OCI-LY7 (cell line): ENCODE measurements around the gene AFG1L. TPM values are rescaled to one million over a fixed set of nuclear protein-coding genes. Genes with fewer than 3 reads are reported as not detected.

Experiments used
- BruUV-seq: library from RNA; stranded (reverse); fragments of 400-500 nt; replicated peaks from 2 replicates; lab custom pipeline; 2021; lab: Mats Ljungman, UMichigan
- CTCF ChIA-PET: fragments of 300-600 bp; sonication (Branson Sonifier 250); formaldehyde crosslinking; loops from one replicate; lab custom pipeline; 2022; ENCODE audit warnings: antibody characterized with exemption; ENCODE audit not compliant: unreplicated experiment; lab: Charles Lee
- POLR2A ChIA-PET: fragments of 300-600 bp; sonication (Branson Sonifier 250); formaldehyde crosslinking; loops from one replicate; lab custom pipeline; 2022; ENCODE audit warnings: antibody characterized with exemption; lab: Charles Lee
- DNase-seq: peaks from one replicate; pipeline ENCODE4 v3.0.0-alpha.2; 2015; ENCODE audit warnings: low spot score
- H2AFZ ChIP-seq: fragments of 200-600 bp; sonication (generic), shearing (Covaris generic); 2 replicates; pipeline ENCODE4 v1.6.1; 2014; ENCODE audit warnings: mild to moderate bottlenecking, antibody characterized with exemption, low read length, moderate library complexity
- H3K27ac ChIP-seq: fragments of 200-600 bp; sonication (generic); 2 replicates; pipeline ENCODE4 v1.5.1; 2014; ENCODE audit warnings: mixed run types, low read depth, mild to moderate bottlenecking, moderate library complexity, low read length, inconsistent platforms; ENCODE audit not compliant: poor library complexity, severe bottlenecking
- H3K36me3 ChIP-seq: fragments of 200-600 bp; sonication (generic); 2 replicates; pipeline ENCODE4 v1.6.1; 2014; ENCODE audit warnings: mild to moderate bottlenecking, antibody characterized with exemption, low read length, moderate library complexity, mixed read lengths; ENCODE audit not compliant: insufficient read depth
- H3K4me1 ChIP-seq: fragments of 200-600 bp; sonication (generic); 2 replicates; pipeline ENCODE4 v1.5.1; 2014; ENCODE audit warnings: mild to moderate bottlenecking, low read length; ENCODE audit not compliant: insufficient read depth, poor library complexity, severe bottlenecking
- H3K4me2 ChIP-seq: fragments of 200-600 bp; sonication (generic); 2 replicates; pipeline ENCODE4 v1.6.1; 2014; ENCODE audit warnings: mild to moderate bottlenecking, low read length
- H3K4me3 ChIP-seq: fragments of 200-600 bp; sonication (generic); 2 replicates; pipeline ENCODE4 v1.5.1; 2014; ENCODE audit warnings: mild to moderate bottlenecking, low read depth, low read length; ENCODE audit not compliant: poor library complexity, severe bottlenecking
- H3K79me2 ChIP-seq: fragments of 200-600 bp; sonication (generic); 2 replicates; pipeline ENCODE4 v1.6.1; 2016; ENCODE audit warnings: low read depth, mild to moderate bottlenecking, low read length, moderate library complexity, mixed read lengths; ENCODE audit not compliant: insufficient read depth
- H3K9me2 ChIP-seq: fragments of 200-600 bp; sonication (generic); 2 replicates; pipeline ENCODE4 v1.6.1; 2016; ENCODE audit warnings: mild to moderate bottlenecking, low read length, mixed read lengths; ENCODE audit not compliant: insufficient read depth
- H3K9me3 ChIP-seq: fragments of 200-600 bp; sonication (generic); 2 replicates; pipeline ENCODE4 v1.6.1; 2014; ENCODE audit warnings: mild to moderate bottlenecking, mixed run types, low read length, mixed read lengths
- H4K20me1 ChIP-seq: fragments of 200-600 bp; sonication (generic); 2 replicates; pipeline ENCODE4 v1.6.1; 2014; ENCODE audit warnings: mild to moderate bottlenecking, antibody characterized with exemption, low read length, moderate library complexity, mixed read lengths; ENCODE audit not compliant: insufficient read depth
- CTCF ChIP-seq: fragments of 200-600 bp; sonication (generic); conservative IDR thresholded peaks from 2 replicates; pipeline ENCODE4 v1.5.1; 2014; ENCODE audit warnings: mild to moderate bottlenecking, antibody characterized with exemption, low read length, moderate library complexity, mixed read lengths
- EZH2phosphoT487 ChIP-seq: fragments of 200-600 bp; sonication (generic); IDR thresholded peaks from 2 replicates; pipeline ENCODE4 v1.6.1; 2018; ENCODE audit warnings: low read depth, borderline replicate concordance, mild to moderate bottlenecking, mixed run types, antibody characterized with exemption, low read length, moderate library complexity, mixed read lengths
- intact Hi-C: fragments of 100-400 bp; cut with micrococcal nuclease; formaldehyde crosslinking; loops from one replicate; pipeline ENCODE4 v1.10.0; 2022; ENCODE audit not compliant: unreplicated experiment
- total RNA-seq, 2 experiments: library from RNA; depleted of rRNA in 1 of 2; stranded (reverse); fragments of >200 nt in 1 of 2; shearing (Covaris generic) in 1 of 2; gene quantifications; 2 replicates each; pipeline ENCODE4 v1.2.3, GENCODE V29; 2014 to 2022

AFG1L gene
- total RNA-seq, 2 experiments from 2014 or later: 8.9 to 9.0 TPM

- H3K4me2 ChIP-seq: peak overlapping the region; percentile 89
- no TSS peak for BruUV-seq
- peak overlapping the region; percentile 53 for H3K4me3 ChIP-seq
- no peaks in the 10 kb centered on the region; the same call in 1 of the 2 replicates for H3K79me2 ChIP-seq
- no peaks in the 10 kb centered on the region for H3K9me2 ChIP-seq
- no peak overlapping the region for H2AFZ ChIP-seq
- POLR2A ChIA-PET: interaction anchor here (0.6 to 2.0 kb wide), 9 partner anchors 10 to 843 kb away, joined by 3 to 9 read pairs (median 4); no protein-coding TSS in a partner anchor
- no peak overlapping the region for H3K27ac ChIP-seq
- intact Hi-C loops: no loop called here
- peaks cover 19% of the 10 kb centered on the region for H3K36me3 ChIP-seq
- no peaks in the 10 kb centered on the region for H3K9me3 ChIP-seq
- TF ChIP-seq EZH2phosphoT487: no peak
- TF ChIP-seq CTCF: no peak
- DNase-seq: no peak
- CTCF ChIA-PET: no interaction called here
- peaks cover 39% of the 10 kb centered on the region for H4K20me1 ChIP-seq
- H3K4me1 ChIP-seq: peaks cover 37% of the 10 kb centered on the region
Measured at GRCh38 chr6:108566406-108566805, 271.6 kb downstream of the AFG1L start.

- intact Hi-C loops: no loop called here
- BruUV-seq: no TSS peak
- peaks cover 34% of the 10 kb centered on the region for H4K20me1 ChIP-seq
- no peaks in the 10 kb centered on the region for H3K9me3 ChIP-seq
- no peaks in the 10 kb centered on the region; the same call in 1 of the 2 replicates for H3K79me2 ChIP-seq
- H2AFZ ChIP-seq: no peak overlapping the region
- H3K36me3 ChIP-seq: peaks cover 19% of the 10 kb centered on the region
- H3K9me2 ChIP-seq: no peaks in the 10 kb centered on the region
- H3K4me3 ChIP-seq: no peak overlapping the region
- no peak overlapping the region for H3K4me2 ChIP-seq
- ChIA-PET CTCF (no interaction called here), POLR2A (interaction anchor here (0.6 to 1.9 kb wide), 5 partner anchors 8 to 106 kb away, joined by 3 to 7 read pairs (median 5); no protein-coding TSS in a partner anchor)
- DNase-seq: no peak
- H3K4me1 ChIP-seq: peaks cover 37% of the 10 kb centered on the region
- no peak overlapping the region for H3K27ac ChIP-seq
- TF ChIP-seq EZH2phosphoT487 (no peak), CTCF (no peak)
Measured at GRCh38 chr6:108568101-108568500, 273.2 kb downstream of the AFG1L start.

- ChIA-PET POLR2A (interaction anchor here (0.6 to 1.9 kb wide), 5 partner anchors 8 to 105 kb away, joined by 3 to 7 read pairs (median 5); no protein-coding TSS in a partner anchor), CTCF (no interaction called here)
- peaks cover 31% of the 10 kb centered on the region for H3K4me1 ChIP-seq
- no peak overlapping the region for H3K4me2 ChIP-seq
- peaks cover 19% of the 10 kb centered on the region for H3K36me3 ChIP-seq
- H2AFZ ChIP-seq: no peak overlapping the region
- no peak for TF ChIP-seq CTCF
- TF ChIP-seq EZH2phosphoT487: no peak
- intact Hi-C loops: no loop called here
- no peaks in the 10 kb centered on the region; the same call in 1 of the 2 replicates for H3K79me2 ChIP-seq
- no peak overlapping the region for H3K27ac ChIP-seq
- H3K9me2 ChIP-seq: no peaks in the 10 kb centered on the region
- peaks cover 29% of the 10 kb centered on the region; the same call in 1 of the 2 replicates for H4K20me1 ChIP-seq
- DNase-seq: no peak
- no peak overlapping the region for H3K4me3 ChIP-seq
- BruUV-seq: no TSS peak
- no peaks in the 10 kb centered on the region for H3K9me3 ChIP-seq
Measured at GRCh38 chr6:108568551-108569305, 273.9 kb downstream of the AFG1L start.
